ENCODE results near the gene THRA. TPM values are rescaled to one million over a fixed set of nuclear protein-coding genes. Genes with fewer than 3 reads are reported as not detected.

The THRA gene
- polyA plus RNA-seq, 1 experiment: 43.3 TPM

GRCh38 chr17:40122999-40123810 is 60.4 kb downstream of the THRA start:
- peak overlapping the region; percentile 99 for H3K4me3 ChIP-seq (ENCODE audit: low read depth, low read length)
- DNase-seq (ENCODE audit: low read depth): no peak
- TF ChIP-seq CTCF (IDR thresholded peaks at IDR 0.05; ENCODE audit: insufficient read depth, low read depth, low read length): no peak
- H3K36me3 ChIP-seq (ENCODE audit: control insufficient read depth, insufficient read depth, low read length): peaks cover 12% of the 10 kb centered on the region
- POLR2A ChIA-PET: interaction anchor here (1.8 kb wide), 1 partner anchor 10 kb away, joined by 7 read pairs; no protein-coding TSS in a partner anchor
- CTCF ChIA-PET: interaction anchor here (1.0 to 7.3 kb wide), 5 partner anchors 11 to 105 kb away, joined by 3 to 64 read pairs (median 7); partner anchors contain the start of gene CASC3
- no peaks in the 10 kb centered on the region for H3K27me3 ChIP-seq (ENCODE audit: control insufficient read depth, insufficient read depth, low read length)

GRCh38 chr17:40123811-40124114 is 61.0 kb downstream of the THRA start:
- CTCF ChIA-PET: interaction anchor here (1.0 to 7.3 kb wide), 5 partner anchors 12 to 106 kb away, joined by 3 to 64 read pairs (median 7); partner anchors contain the start of gene CASC3
- H3K27me3 ChIP-seq (ENCODE audit: control insufficient read depth, insufficient read depth, low read length): no peaks in the 10 kb centered on the region
- peaks cover 12% of the 10 kb centered on the region for H3K36me3 ChIP-seq (ENCODE audit: control insufficient read depth, insufficient read depth, low read length)
- no peak for TF ChIP-seq CTCF (IDR thresholded peaks at IDR 0.05; ENCODE audit: insufficient read depth, low read depth, low read length)
- POLR2A ChIA-PET: interaction anchor here (0.5 to 1.8 kb wide), 2 partner anchors 11 to 136 kb away, joined by 3 to 7 read pairs; no protein-coding TSS in a partner anchor
- DNase-seq (ENCODE audit: low read depth): no peak
- peak overlapping the region; percentile 99 for H3K4me3 ChIP-seq (ENCODE audit: low read depth, low read length)

GRCh38 chr17:40124279-40125141 is 61.7 kb downstream of the THRA start:
- Histone ChIP-seq H3K4me3 (ENCODE audit: low read depth, low read length) (peak overlapping the region; percentile 99), H3K27me3 (ENCODE audit: control insufficient read depth, insufficient read depth, low read length) (no peaks in the 10 kb centered on the region), H3K36me3 (ENCODE audit: control insufficient read depth, insufficient read depth, low read length) (peaks cover 15% of the 10 kb centered on the region)
- POLR2A ChIA-PET: interaction anchor here (0.5 to 1.8 kb wide), 4 partner anchors 10 to 135 kb away, joined by 3 to 12 read pairs (median 5); no protein-coding TSS in a partner anchor
- no peak for TF ChIP-seq CTCF (IDR thresholded peaks at IDR 0.05; ENCODE audit: insufficient read depth, low read depth, low read length)
- CTCF ChIA-PET: interaction anchor here (0.7 to 7.3 kb wide), 9 partner anchors 10 to 419 kb away, joined by 3 to 64 read pairs (median 5); partner anchors contain the start of gene CASC3
- no peak for DNase-seq (ENCODE audit: low read depth)

- DNase-seq (ENCODE audit: low read depth): no peak
- peaks cover 28% of the 10 kb centered on the region for H3K36me3 ChIP-seq (ENCODE audit: control insufficient read depth, insufficient read depth, low read length)
- no peak for TF ChIP-seq CTCF (IDR thresholded peaks at IDR 0.05; ENCODE audit: insufficient read depth, low read depth, low read length)
- H3K27me3 ChIP-seq (ENCODE audit: control insufficient read depth, insufficient read depth, low read length): no peaks in the 10 kb centered on the region
- ChIA-PET CTCF (interaction anchor here (0.6 to 1.8 kb wide), 2 partner anchors 10 to 19 kb away, joined by 4 to 9 read pairs; partner anchors contain the start of gene CASC3), POLR2A (no interaction called here)
- no peak overlapping the region for H3K4me3 ChIP-seq (ENCODE audit: low read depth, low read length)
Measured at GRCh38 chr17:40129498-40129897, 66.7 kb downstream of the THRA start.

Measured in BJ (cell line).